Natural killer cell (primary cell): ENCODE results near the gene TNFSF11. TPM values are rescaled to one million over a fixed set of nuclear protein-coding genes. Genes with fewer than 3 reads are reported as not detected.

Experiments used
- ATAC-seq, 3 donors: fragments of 150-1000 bp in 2 of 3; fragments of 200-7000 bp in 1 of 3; cut with Tn5 transposase; 1 replicate in 1 of 3; 2 replicates in 2 of 3; pipeline ENCODE4 v1.10.0; 2021; ENCODE audit warnings: mild to moderate bottlenecking in 2 of 3, moderate library complexity in 2 of 3
- DNase-seq, 2 donors: peaks; one replicate each; pipeline versions ENCODE4 v3.0.0 to v3.0.0-alpha.2; 2013 to 2021; ENCODE audit warnings: mixed read lengths in 1 of 2
- H3K27ac ChIP-seq: one replicate; pipeline ENCODE4 v1.5.1; 2013; ENCODE audit warnings: mild to moderate bottlenecking, low read length
- H3K27me3 ChIP-seq: one replicate; pipeline ENCODE4 v1.6.1; 2013; ENCODE audit warnings: low read length; ENCODE audit not compliant: control insufficient read depth, insufficient read depth
- H3K36me3 ChIP-seq: one replicate; pipeline ENCODE4 v1.6.1; 2013; ENCODE audit warnings: low read length; ENCODE audit not compliant: control insufficient read depth, insufficient read depth
- H3K4me1 ChIP-seq: one replicate; pipeline ENCODE4 v1.6.1; 2013; ENCODE audit warnings: low read length; ENCODE audit not compliant: control insufficient read depth, insufficient read depth
- H3K4me3 ChIP-seq: one replicate; pipeline ENCODE4 v1.5.1; 2013; ENCODE audit warnings: low read length
- H3K9me3 ChIP-seq: one replicate; pipeline ENCODE4 v1.6.1; 2013; ENCODE audit warnings: low read length; ENCODE audit not compliant: control insufficient read depth, insufficient read depth
- H3K27ac Mint-ChIP-seq, 2 donors: one replicate each; pipeline ENCODE4 v1.8.0; 2022; ENCODE audit warnings: mild to moderate bottlenecking in 2 of 2, mixed read lengths in 2 of 2, moderate library complexity in 1 of 2
- H3K27me3 Mint-ChIP-seq, 2 donors: one replicate each; pipeline ENCODE4 v1.8.0; 2022; ENCODE audit warnings: low read depth in 2 of 2, mixed read lengths in 2 of 2
- H3K36me3 Mint-ChIP-seq: one replicate; pipeline ENCODE4 v1.8.0; 2022; ENCODE audit warnings: mixed read lengths
- H3K4me1 Mint-ChIP-seq, 2 donors: one replicate each; pipeline ENCODE4 v1.8.0; 2022; ENCODE audit warnings: mixed read lengths in 2 of 2
- H3K4me3 Mint-ChIP-seq: one replicate; pipeline ENCODE4 v1.8.0; 2022; ENCODE audit warnings: mild to moderate bottlenecking, moderate library complexity, mixed read lengths
- H3K9me3 Mint-ChIP-seq, 2 donors: one replicate each; pipeline ENCODE4 v1.8.0; 2022; ENCODE audit warnings: mixed read lengths in 2 of 2
- WGBS: methylation state at CpG from one replicate; pipeline ENCODE4 v1.1.7; 2013; ENCODE audit warnings: missing lambda C conversion rate; ENCODE audit not compliant: insufficient coverage; 5-methylcytosine and 5-hydroxymethylcytosine counted together
- intact Hi-C: fragments of 100-400 bp; cut with micrococcal nuclease; formaldehyde crosslinking; loops from one replicate; pipeline ENCODE4 v1.14.2; 2022
- total RNA-seq, 4 donors: library from RNA; stranded (reverse); fragments of 120-200 nt in 1 of 4; gene quantifications; one replicate each; pipeline versions ENCODE4 v1.2.3 to v1.2.4, GENCODE V29; 2013 to 2022
- TF ChIP-seq, protein P1 (sequence below): fragments of 200-600 bp; IDR thresholded peaks from one replicate; pipeline ENCODE4 v1.8.0; 2022; ENCODE audit warnings: antibody characterized with exemption

Gene TNFSF11
- total RNA-seq, 3 donors from 2014 or later (not counting 1 experiment from before 2014, with no cell fraction given): 0.93 to 2.8 (median 1.0) TPM

DNA sequence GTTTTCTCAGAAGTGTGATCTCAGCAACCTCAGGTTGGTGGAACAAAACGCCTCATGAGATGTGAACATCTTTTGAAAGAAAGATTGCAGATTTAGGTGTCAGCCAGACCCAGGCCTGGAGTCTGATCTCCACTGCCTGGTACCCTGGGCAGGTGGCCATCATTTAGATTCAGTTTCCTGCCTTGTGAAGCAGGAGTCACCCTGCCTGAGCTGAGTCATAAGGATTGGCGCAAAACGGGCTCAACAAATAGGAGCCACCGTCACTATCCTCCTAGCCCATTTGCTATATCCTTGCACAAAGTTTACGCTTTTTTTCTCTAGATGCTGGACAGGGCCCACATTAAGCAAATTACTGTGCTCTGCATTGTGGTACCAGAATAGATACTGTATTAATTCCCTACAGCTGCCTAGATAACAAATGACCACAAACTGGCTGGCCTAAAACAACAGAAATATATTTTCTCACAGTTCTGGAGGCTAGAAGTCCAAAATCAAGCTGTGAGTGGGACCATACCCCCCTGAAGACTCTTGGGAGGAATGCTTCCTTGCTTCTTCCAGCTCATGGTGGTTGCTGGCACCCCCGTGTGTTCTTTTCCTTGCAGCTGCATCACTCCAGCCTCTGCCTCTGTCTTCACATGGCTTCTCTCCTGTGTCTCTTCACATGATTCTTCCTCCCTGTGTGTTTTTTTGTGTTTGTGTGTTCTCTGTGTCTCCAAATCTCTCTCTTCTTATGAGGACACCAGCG, 38.2 kb downstream of the TNFSF11 start:
- no peak overlapping the region for H3K4me3 Mint-ChIP-seq
- WGBS: 80% methylated on average over 7 of the region's 7 CpGs

DNA sequence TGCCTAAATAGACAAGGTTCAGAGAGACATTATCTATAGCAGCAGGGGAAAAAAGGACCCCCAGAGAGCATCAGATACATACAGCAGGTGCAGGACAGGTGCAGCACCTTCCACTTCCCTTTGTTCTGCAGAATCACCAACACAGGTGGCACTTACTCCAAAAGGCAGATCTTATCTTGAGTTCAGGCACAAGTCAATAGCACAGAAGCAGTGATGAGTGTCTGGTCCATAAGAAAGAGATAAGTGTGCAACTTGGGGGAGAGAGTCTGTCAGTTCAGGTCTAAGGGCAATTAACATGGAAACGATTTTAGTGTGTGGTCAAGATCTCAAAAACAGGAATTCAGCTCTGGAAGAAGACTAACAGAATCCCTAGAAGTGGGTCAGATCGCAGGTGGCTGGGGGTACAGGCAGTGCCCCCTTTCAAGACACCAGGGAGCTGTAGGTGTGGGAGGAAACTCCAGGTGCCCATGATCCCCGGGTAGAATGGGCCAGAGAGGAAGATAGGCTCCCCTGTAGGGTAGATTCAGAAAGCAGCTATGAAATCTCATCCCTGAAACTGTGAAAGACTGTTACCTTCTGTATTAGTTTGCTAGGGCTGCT, 40.6 kb downstream of the TNFSF11 start:
- ATAC-seq (no peak), DNase-seq (no peak)
- no peaks in the 10 kb centered on the region for H3K9me3 ChIP-seq
- TF ChIP-seq, protein P1, sequence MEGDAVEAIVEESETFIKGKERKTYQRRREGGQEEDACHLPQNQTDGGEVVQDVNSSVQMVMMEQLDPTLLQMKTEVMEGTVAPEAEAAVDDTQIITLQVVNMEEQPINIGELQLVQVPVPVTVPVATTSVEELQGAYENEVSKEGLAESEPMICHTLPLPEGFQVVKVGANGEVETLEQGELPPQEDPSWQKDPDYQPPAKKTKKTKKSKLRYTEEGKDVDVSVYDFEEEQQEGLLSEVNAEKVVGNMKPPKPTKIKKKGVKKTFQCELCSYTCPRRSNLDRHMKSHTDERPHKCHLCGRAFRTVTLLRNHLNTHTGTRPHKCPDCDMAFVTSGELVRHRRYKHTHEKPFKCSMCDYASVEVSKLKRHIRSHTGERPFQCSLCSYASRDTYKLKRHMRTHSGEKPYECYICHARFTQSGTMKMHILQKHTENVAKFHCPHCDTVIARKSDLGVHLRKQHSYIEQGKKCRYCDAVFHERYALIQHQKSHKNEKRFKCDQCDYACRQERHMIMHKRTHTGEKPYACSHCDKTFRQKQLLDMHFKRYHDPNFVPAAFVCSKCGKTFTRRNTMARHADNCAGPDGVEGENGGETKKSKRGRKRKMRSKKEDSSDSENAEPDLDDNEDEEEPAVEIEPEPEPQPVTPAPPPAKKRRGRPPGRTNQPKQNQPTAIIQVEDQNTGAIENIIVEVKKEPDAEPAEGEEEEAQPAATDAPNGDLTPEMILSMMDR: no peak
- Mint-ChIP-seq H3K27ac (no peak overlapping the region), H3K9me3 (no peaks in the 10 kb centered on the region), H3K4me3 (no peak overlapping the region), H3K4me1 (no peaks in the 10 kb centered on the region), H3K36me3 (no peaks in the 10 kb centered on the region), H3K27me3 (peaks cover 0 to 2% of the 10 kb centered on the region in 2 donors)
- intact Hi-C loops: no loop called here
- H3K4me3 ChIP-seq: no peak overlapping the region
- no peaks in the 10 kb centered on the region for H3K36me3 ChIP-seq
- H3K4me1 ChIP-seq: no peaks in the 10 kb centered on the region
- H3K27me3 ChIP-seq: no peaks in the 10 kb centered on the region
- no peak overlapping the region for H3K27ac ChIP-seq
- WGBS: 62% methylated on average over 3 of the region's 3 CpGs

More for the DNA sequence above, 38.2 kb downstream of the TNFSF11 start:
- H3K36me3 Mint-ChIP-seq: no peaks in the 10 kb centered on the region
- intact Hi-C loops: no loop called here
- DNase-seq (no peak), ATAC-seq (no peak)
- TF ChIP-seq, protein P1: no peak
- H3K4me1 Mint-ChIP-seq: no peaks in the 10 kb centered on the region
- peaks cover 0 to 2% of the 10 kb centered on the region in 2 donors for H3K27me3 Mint-ChIP-seq
- H3K27ac Mint-ChIP-seq: no peak overlapping the region
- Histone ChIP-seq H3K4me1 (no peaks in the 10 kb centered on the region), H3K27ac (no peak overlapping the region), H3K9me3 (no peaks in the 10 kb centered on the region), H3K36me3 (no peaks in the 10 kb centered on the region), H3K27me3 (no peaks in the 10 kb centered on the region), H3K4me3 (no peak overlapping the region)
- H3K9me3 Mint-ChIP-seq: no peaks in the 10 kb centered on the region

DNA sequence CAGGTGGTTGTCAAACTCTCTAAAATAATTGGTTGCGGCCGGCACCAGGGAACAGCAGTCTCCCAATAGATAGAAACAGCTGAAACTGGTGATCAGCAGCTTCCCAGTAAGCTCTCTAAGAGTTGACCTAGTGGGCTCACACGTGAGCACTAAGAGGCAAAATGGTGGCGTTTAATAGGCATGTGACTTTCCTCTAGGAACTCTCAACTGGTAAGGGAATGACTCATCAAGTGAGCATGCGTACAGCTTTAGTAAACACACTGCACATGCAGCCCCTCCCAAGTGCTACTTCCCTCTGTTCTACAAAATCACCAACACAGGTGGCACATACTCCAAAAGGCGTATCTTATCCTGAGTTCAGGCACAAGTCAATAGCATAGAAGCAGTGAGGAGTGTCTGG, 41.7 kb downstream of the TNFSF11 start:
- intact Hi-C loops: no loop called here
- 83% methylated on average over 6 of the region's 6 CpGs for WGBS
- no peaks in the 10 kb centered on the region for H3K9me3 Mint-ChIP-seq
- H3K4me3 Mint-ChIP-seq: no peak overlapping the region
- Histone ChIP-seq H3K27me3 (no peaks in the 10 kb centered on the region), H3K4me3 (no peak overlapping the region), H3K36me3 (no peaks in the 10 kb centered on the region), H3K9me3 (no peaks in the 10 kb centered on the region), H3K27ac (no peak overlapping the region), H3K4me1 (no peaks in the 10 kb centered on the region)
- TF ChIP-seq, protein P1: no peak
- no peaks in the 10 kb centered on the region for H3K4me1 Mint-ChIP-seq
- H3K27ac Mint-ChIP-seq: no peak overlapping the region
- ATAC-seq (no peak), DNase-seq (no peak)
- H3K27me3 Mint-ChIP-seq: peaks cover 0 to 2% of the 10 kb centered on the region in 2 donors
- no peaks in the 10 kb centered on the region for H3K36me3 Mint-ChIP-seq
